ENCODE results near the gene XRCC3. TPM values are rescaled to one million over a fixed set of nuclear protein-coding genes. Genes with fewer than 3 reads are reported as not detected.

The XRCC3 gene
- polyA plus RNA-seq, 3 donors, result 0.66 to 8.1 (median 2.0) TPM

DNA sequence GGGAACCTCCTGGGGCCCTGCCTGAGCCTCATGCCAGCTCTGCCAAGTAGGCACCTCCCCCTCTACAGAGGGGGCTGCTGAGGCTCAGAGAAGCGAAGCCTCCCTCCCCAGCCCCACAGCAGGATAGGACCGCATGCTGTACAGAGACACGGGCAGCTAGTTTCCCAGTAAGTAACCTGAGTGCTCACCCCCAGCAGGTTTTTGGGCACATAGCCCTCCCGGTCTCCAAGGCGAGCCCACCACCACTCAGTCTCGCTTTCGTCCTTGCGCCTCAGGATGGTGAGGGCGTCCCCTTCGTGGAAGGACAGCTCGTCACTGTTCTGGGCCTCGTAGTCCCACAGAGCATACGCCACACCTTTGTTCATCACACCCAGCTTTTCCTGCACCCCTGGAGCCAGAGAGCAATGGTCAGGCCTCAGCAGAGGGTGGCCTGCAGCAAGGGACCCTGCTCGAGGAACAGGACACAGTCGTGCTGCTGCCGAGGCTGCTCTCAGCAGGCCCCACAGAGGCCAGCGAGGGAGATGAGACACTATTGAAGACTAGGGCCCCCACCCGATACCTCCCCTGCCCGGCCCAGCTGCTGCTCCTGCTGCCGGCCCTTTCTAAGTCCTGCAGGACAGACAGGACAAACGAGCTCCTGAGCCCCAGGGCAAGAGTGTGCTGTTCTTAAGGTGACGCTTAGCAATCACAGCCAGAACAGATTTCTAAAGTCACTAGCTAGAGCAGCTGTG lies 20.7 kb upstream of the XRCC3 start:
- Mint-ChIP-seq H3K27ac (peak overlapping the region in 1 of 7 donors; percentile 33), H3K27me3 (ENCODE audit: low read depth in 3 of 3) (peaks cover 3 to 4% (median 4%) of the 10 kb centered on the region in 3 donors), H3K4me1 (no peaks in the 10 kb centered on the region), H3K36me3 (peaks cover 18 to 34% of the 10 kb centered on the region in 2 donors), H3K9me3 (no peaks in the 10 kb centered on the region), H3K4me3 (no peak overlapping the region)
- no peak overlapping the region for H3K4me2 ChIP-seq (replicated peaks; ENCODE audit: extremely low read depth, low read length, poor library complexity, severe bottlenecking)
- H3K9me3 ChIP-seq (replicated peaks in 1 of 2; ENCODE audit: control insufficient read depth in 1 of 2, insufficient read depth in 1 of 2, low read length in 2 of 2), result no peaks in the 10 kb centered on the region
- no peaks in the 10 kb centered on the region for H3K27me3 ChIP-seq (ENCODE audit: control insufficient read depth in 2 of 2, insufficient read depth in 2 of 2, low read length in 2 of 2)
- H3K27ac ChIP-seq (ENCODE audit: low read depth in 1 of 2, low read length in 2 of 2), result no peak overlapping the region
- WGBS (ENCODE audit: insufficient coverage), result 98% methylated on average over 20 of the region's 22 CpGs
- TF ChIP-seq CTCF (IDR thresholded peaks at IDR 0.05), result no peak
- no peaks in the 10 kb centered on the region for H3K4me1 ChIP-seq (ENCODE audit: control insufficient read depth in 1 of 2, insufficient read depth in 2 of 2, low read length in 2 of 2)
- H3K4me3 ChIP-seq (replicated peaks in 1 of 3; ENCODE audit: low read depth in 2 of 3, low read length in 3 of 3), result no peak overlapping the region
- H4K20me1 ChIP-seq (ENCODE audit: insufficient read depth, low read length), result no peaks in the 10 kb centered on the region
- DNase-seq, result no peak
- H3K9ac ChIP-seq (ENCODE audit: insufficient read depth, low read length, poor library complexity, severe bottlenecking), result no peak overlapping the region
- peaks cover 16 to 21% of the 10 kb centered on the region in 2 donors for H3K36me3 ChIP-seq (replicated peaks in 1 of 2; ENCODE audit: control insufficient read depth in 1 of 2, insufficient read depth in 2 of 2, low read length in 2 of 2)
- no peaks in the 10 kb centered on the region for H3K79me2 ChIP-seq (ENCODE audit: insufficient read depth, low read length)
- intact Hi-C loops (cut with micrococcal nuclease), result no loop called here
- H2AFZ ChIP-seq (ENCODE audit: insufficient read depth, low read depth, low read length, poor library complexity, severe bottlenecking), result no peak overlapping the region

GRCh38 chr14:103735439-103735814 lies 20.2 kb upstream of the XRCC3 start:
- H2AFZ ChIP-seq (ENCODE audit: insufficient read depth, low read depth, low read length, poor library complexity, severe bottlenecking), result no peak overlapping the region
- H3K79me2 ChIP-seq (ENCODE audit: insufficient read depth, low read length), result no peaks in the 10 kb centered on the region
- no peak overlapping the region for H3K4me2 ChIP-seq (replicated peaks; ENCODE audit: extremely low read depth, low read length, poor library complexity, severe bottlenecking)
- TF ChIP-seq CTCF (IDR thresholded peaks at IDR 0.05), result no peak
- no peak overlapping the region for H3K9ac ChIP-seq (ENCODE audit: insufficient read depth, low read length, poor library complexity, severe bottlenecking)
- no peaks in the 10 kb centered on the region for H3K27me3 ChIP-seq (ENCODE audit: control insufficient read depth in 2 of 2, insufficient read depth in 2 of 2, low read length in 2 of 2)
- H3K9me3 ChIP-seq (replicated peaks in 1 of 2; ENCODE audit: control insufficient read depth in 1 of 2, insufficient read depth in 1 of 2, low read length in 2 of 2), result no peaks in the 10 kb centered on the region
- WGBS (ENCODE audit: insufficient coverage), result 82% methylated on average over 5 of the region's 7 CpGs
- H3K4me3 ChIP-seq (replicated peaks in 1 of 3; ENCODE audit: low read depth in 2 of 3, low read length in 3 of 3), result no peak overlapping the region
- H3K27ac ChIP-seq (ENCODE audit: low read depth in 1 of 2, low read length in 2 of 2), result no peak overlapping the region
- H3K4me1 ChIP-seq (ENCODE audit: control insufficient read depth in 1 of 2, insufficient read depth in 2 of 2, low read length in 2 of 2), result no peaks in the 10 kb centered on the region
- DNase-seq, result no peak
- intact Hi-C loops (cut with micrococcal nuclease), result no loop called here
- Mint-ChIP-seq H3K4me1 (no peaks in the 10 kb centered on the region), H3K36me3 (peaks cover 18 to 37% of the 10 kb centered on the region in 2 donors), H3K27me3 (ENCODE audit: low read depth in 3 of 3) (peaks cover 3 to 5% (median 5%) of the 10 kb centered on the region in 3 donors), H3K4me3 (no peak overlapping the region), H3K27ac (peak overlapping the region in 2 of 7 donors; percentile 15 to 42), H3K9me3 (no peaks in the 10 kb centered on the region)
- no peaks in the 10 kb centered on the region for H4K20me1 ChIP-seq (ENCODE audit: insufficient read depth, low read length)
- H3K36me3 ChIP-seq (replicated peaks in 1 of 2; ENCODE audit: control insufficient read depth in 1 of 2, insufficient read depth in 2 of 2, low read length in 2 of 2), result peaks cover 20 to 26% of the 10 kb centered on the region in 2 donors
